HG03135 (cell line): Measurements from ENCODE around the gene FHL2.
"Not testable (repeated sequence)": the region's sequence is repeated elsewhere in the genome, so short reads cannot be mapped to it uniquely, and the experiment has no call there.

Source experiments
- ATAC-seq: cut with Tn5 transposase; IDR thresholded peaks from one replicate; pipeline ENCODE4 v1.9.1; 2021; ENCODE audit warnings: mild to moderate bottlenecking, moderate library complexity; ENCODE audit not compliant: unreplicated experiment

Gene FHL2

GRCh38 chr2:105398336-105399206, at the start of gene FHL2:
Gene FHL2, minus strand, starts transcription at chr2:105399051. Its CDS starts 12,535 bp downstream, at chr2:105386516.
- peak; percentile 100 for ATAC-seq

- ATAC-seq, result no peak
Observed at GRCh38 chr2:105447476-105447875, 48.6 kb upstream of the FHL2 start.

GRCh38 chr2:105446501-105446900, 47.6 kb upstream of the FHL2 start:
- ATAC-seq, result no peak

DNA sequence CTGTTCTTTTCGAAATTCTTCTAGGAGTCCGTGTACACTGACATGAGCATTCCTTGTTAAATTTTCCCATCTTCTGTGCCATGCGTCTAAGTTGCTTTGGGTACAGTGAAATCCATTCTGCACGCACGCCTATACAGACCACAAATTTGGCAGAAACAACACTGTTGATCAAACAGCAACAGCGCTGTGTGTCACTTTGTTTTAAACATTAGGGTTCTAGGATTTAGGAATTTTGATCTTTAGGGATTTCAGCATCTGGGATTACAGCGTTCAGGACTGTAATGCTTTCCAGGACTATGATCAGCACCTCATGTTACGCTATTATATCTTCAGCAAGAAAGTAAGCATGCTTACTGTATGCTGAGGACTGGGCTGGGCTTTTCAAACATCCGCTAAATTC, 47.1 kb upstream of the FHL2 start:
- no peak for ATAC-seq

DNA sequence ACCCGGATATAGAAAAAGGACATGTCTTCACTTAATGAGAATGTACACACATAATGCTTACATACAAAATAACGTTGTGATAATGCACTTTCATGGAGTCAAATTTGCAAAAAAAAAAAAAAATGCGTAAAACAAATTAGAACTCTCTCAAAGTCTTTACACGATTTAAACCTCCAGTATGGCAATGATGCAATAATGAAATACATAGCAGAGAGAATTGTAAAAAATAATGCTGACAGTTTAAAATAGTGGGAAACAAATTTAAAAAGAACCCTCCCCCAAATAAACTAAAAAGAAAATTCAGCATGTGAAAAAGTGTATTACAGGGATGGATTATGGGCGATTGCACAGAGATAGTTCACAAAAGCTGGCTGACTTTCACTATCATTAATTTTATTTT, 46.6 kb upstream of the FHL2 start:
- ATAC-seq, result no peak

- no peak for ATAC-seq
Observed at GRCh38 chr2:105443617-105444598, 45.1 kb upstream of the FHL2 start.

- no peak for ATAC-seq
Observed at GRCh38 chr2:105442721-105443120, 43.9 kb upstream of the FHL2 start.

DNA sequence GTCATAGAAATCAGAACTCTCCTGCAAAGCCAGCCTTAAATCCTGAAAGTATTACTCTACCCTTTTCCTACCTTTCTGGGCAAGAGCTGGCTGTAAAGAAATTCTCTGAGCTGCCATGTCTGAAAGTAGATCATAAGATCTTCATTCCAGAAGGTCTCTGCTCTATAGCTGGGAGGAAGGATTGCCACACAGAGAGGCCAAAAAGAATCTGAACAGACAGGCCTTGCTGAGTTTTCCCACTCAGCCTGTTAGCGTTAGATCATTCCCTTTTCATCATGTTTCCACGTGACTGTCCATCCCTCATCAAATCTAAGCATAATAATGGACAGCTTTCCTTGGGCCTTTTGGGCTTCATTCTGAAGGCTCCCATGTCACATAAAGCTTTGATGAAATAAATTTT, 43.2 kb upstream of the FHL2 start:
- no peak for ATAC-seq

DNA sequence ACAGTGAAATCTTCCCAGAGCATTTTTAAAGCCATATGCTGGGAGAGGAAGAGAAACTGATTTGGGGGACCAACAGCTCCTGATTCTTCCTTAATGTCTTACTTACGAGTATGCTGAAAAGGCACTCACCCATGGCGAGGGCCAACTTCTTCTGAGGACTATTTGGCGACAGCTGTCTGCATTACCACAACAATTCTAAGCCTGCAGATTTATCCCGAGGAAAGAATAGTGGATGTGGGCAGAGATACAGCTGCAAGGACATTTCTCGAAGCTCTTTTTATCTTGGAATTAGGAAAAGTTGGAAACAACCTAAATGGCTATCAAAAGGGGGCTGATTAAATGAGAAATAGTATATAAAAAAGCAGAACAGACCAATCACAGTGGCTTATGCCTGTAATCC, 40.3 kb upstream of the FHL2 start:
- ATAC-seq, result no peak

DNA sequence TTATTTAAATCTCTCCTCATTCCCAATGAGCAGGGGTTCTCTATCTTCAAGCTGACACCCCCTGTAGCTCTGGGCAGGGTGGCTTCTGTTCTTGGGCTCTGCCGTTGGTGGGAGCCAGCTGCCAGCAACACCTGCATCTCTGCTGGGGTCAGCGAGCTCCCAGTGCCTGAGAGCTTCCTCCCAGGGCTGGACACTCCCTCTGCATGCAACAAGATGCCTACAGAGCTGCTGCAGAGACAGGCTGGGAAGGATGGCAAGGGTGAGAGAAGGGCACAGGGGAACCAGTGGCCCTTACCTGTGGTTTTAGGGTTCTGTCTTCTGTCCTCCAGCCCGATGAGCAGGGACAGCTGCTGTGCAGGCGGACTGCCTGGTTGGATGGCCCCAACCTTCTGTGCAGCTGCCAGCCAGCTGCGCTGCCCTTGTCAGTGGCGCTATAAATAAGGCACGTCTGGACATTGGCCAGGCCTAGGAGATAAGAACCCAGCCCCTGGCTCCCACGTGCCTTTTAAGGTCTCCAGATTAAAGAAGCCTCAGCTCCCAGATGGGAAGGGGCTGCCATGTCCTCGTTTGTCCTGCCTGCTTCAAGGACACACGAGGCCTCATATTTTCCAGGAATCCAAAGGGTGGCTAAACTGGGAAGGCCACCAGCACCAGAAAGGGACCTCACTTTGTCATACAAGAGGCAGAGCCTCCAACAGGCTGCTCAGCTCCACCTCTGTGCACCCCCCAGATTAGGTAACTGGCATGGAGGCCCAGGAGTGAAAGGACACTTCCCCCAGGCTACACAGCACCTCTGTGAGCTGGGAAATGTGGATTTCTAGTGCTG, 39.5 kb upstream of the FHL2 start:
- no peak for ATAC-seq

DNA sequence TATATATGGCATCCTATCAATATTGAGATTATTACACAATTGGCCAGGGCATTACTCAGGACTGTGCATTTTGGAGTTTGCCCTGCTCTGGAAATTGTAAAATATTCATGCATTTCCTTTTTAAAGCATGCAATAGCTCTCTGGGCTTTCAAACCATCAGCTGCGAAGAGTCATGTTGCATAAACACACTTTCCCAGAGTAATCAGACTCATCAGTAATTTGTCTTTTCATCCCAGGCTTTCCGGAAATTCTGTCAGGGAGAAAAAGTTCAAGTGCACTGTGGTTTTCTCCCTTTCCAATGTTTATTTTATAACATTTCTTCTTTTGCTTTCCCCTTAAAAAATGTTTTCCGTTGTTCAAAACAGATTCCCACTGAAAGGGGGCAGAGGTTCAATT, 38.9 kb upstream of the FHL2 start:
- ATAC-seq, result no peak

GRCh38 chr2:105432749-105433148, 33.9 kb upstream of the FHL2 start:
- no peak for ATAC-seq

GRCh38 chr2:105432044-105432399, 33.2 kb upstream of the FHL2 start:
- ATAC-seq, result no peak

- no peak for ATAC-seq
Observed at GRCh38 chr2:105431367-105432043, 32.7 kb upstream of the FHL2 start.

GRCh38 chr2:105428387-105429018, 29.7 kb upstream of the FHL2 start:
- ATAC-seq, result no peak

DNA sequence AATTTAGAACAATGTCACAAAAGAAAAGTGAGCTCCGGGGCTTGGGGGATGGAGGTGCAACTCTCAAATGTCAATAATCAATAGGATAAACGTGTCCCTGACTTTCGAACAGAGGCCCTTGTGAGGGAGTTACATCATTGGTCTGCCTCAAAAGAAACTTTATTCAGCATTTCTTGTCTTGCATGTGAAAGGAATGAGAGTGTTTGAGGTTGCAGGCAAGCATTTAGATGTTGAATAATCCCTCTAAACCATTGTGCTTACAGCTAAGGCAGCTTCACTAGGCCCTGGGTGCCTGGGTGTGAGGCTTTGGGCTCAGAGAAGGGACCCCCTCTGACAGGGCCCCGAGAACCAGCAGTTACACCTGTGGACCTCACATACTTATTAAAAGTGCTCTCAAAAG, 28.6 kb upstream of the FHL2 start:
- no peak for ATAC-seq

DNA sequence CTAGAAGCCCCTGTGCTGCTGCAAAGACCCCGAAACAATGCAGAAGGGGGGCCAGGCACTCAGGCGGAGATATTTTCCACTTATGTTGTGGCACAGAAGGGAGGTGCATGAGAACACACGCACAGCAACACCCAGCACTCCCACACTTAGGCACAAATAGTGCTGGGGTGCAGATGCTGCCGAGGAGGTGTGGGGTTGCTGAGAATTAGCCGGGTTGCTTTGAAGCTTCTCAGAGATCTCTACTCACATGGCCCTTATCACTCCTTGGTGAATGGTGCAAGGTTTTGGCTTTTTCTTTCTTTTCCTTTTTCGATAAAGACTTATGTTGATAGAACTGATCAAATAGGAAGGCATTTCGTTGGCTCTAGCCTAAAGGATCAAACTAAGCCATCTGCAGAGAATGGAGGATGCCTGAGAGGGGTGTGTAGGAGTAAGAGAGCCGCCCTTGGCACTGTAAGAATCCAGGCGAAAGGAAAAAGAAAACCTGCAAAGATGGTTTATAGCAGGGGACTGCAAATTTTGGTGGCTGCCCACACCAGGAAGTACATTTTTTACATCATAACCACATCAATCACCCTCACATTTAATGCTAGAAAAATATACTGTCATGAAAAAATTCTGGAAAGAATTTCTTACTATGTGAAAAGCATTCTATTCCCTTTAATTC, 27.9 kb upstream of the FHL2 start:
- no peak for ATAC-seq

DNA sequence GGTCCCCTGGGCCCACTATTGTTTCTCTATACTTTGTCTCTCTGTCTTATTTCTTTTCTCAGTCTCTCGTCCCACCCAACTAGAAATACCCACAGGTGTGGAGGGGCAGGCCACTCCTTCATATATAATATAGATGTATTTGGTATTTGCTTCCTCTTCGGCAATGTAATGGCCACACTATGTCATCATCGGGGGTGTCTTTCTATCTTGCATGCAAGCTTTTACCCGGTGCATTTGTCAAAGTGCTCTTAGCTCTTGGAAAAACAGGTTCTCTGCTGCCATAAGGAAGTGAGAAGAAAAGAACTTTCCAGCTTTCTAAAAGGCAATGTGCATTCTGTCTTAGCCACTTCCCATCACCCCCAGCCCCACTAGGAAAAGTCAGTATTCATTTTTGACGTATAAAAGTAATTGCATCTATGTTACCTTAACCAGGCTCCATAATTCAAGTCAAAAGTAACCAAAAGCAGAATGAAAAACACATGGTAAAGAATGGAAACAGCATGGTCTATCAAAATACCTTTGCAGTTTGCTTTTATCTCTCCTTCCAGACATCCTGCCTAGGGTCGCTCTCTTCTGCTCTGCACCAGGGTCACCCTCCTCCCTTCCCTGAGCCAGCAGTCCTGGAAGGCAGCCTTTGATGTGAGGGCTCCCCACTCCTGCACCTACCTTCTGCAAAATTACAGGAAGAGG, 27.2 kb upstream of the FHL2 start:
- ATAC-seq, result no peak

GRCh38 chr2:105424836-105425235, 26.0 kb upstream of the FHL2 start:
- not testable (repeated sequence) for ATAC-seq
